ENCODE data around the gene EIPR1.

GRCh38 chr2:3344897-3345296 lies 32.7 kb downstream of the EIPR1 start:
- TF ChIP-seq, protein P1, sequence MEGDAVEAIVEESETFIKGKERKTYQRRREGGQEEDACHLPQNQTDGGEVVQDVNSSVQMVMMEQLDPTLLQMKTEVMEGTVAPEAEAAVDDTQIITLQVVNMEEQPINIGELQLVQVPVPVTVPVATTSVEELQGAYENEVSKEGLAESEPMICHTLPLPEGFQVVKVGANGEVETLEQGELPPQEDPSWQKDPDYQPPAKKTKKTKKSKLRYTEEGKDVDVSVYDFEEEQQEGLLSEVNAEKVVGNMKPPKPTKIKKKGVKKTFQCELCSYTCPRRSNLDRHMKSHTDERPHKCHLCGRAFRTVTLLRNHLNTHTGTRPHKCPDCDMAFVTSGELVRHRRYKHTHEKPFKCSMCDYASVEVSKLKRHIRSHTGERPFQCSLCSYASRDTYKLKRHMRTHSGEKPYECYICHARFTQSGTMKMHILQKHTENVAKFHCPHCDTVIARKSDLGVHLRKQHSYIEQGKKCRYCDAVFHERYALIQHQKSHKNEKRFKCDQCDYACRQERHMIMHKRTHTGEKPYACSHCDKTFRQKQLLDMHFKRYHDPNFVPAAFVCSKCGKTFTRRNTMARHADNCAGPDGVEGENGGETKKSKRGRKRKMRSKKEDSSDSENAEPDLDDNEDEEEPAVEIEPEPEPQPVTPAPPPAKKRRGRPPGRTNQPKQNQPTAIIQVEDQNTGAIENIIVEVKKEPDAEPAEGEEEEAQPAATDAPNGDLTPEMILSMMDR (IDR thresholded peaks at IDR 0.05), result no peak
- no peak for TF ChIP-seq POLR2A (IDR thresholded peaks at IDR 0.05)
